Parathyroid adenoma (tissue), 2 donors: Measurements from ENCODE around the gene ENDOG.

Source experiments
- H2AFZ ChIP-seq: fragments of 300-600 bp; sonication (generic); one replicate; pipeline ENCODE4 v1.7.0; 2017; ENCODE audit warnings: antibody characterized with exemption, mild to moderate bottlenecking
- H3K27ac ChIP-seq: fragments of 300-600 bp; sonication (generic); one replicate; pipeline ENCODE4 v1.7.0; 2017
- H3K27me3 ChIP-seq: fragments of 300-600 bp; sonication (generic); one replicate; pipeline ENCODE4 v1.7.0; 2017; ENCODE audit warnings: low read length; ENCODE audit not compliant: control insufficient read depth, insufficient read depth
- H3K36me3 ChIP-seq: fragments of 300-600 bp; sonication (generic); one replicate; pipeline ENCODE4 v1.7.0; 2017; ENCODE audit warnings: low read length; ENCODE audit not compliant: control insufficient read depth, insufficient read depth
- H3K4me1 ChIP-seq: fragments of 300-600 bp; sonication (generic); one replicate; pipeline ENCODE4 v1.7.0; 2017; ENCODE audit warnings: control low read depth
- H3K4me2 ChIP-seq: fragments of 300-600 bp; sonication (generic); one replicate; pipeline ENCODE4 v1.7.0; 2017; ENCODE audit warnings: low read length
- H3K4me3 ChIP-seq: fragments of 300-600 bp; sonication (generic); one replicate; pipeline ENCODE4 v1.7.0; 2017; ENCODE audit warnings: low read depth, low read length
- H3K79me2 ChIP-seq: fragments of 300-600 bp; sonication (generic); one replicate; pipeline ENCODE4 v1.7.0; 2017; ENCODE audit warnings: control low read depth
- H3K9ac ChIP-seq: fragments of 300-600 bp; sonication (generic); one replicate; pipeline ENCODE4 v1.7.0; 2017; ENCODE audit warnings: mild to moderate bottlenecking
- H3K9me3 ChIP-seq: fragments of 300-600 bp; sonication (generic); one replicate; pipeline ENCODE4 v1.7.0; 2017; ENCODE audit warnings: low read length; ENCODE audit not compliant: control insufficient read depth
- TF ChIP-seq, protein P1 (sequence below): fragments of 300-600 bp; sonication (generic); IDR thresholded peaks from one replicate; pipeline ENCODE4 v1.7.0; 2017; ENCODE audit warnings: antibody characterized with exemption, mild to moderate bottlenecking
- donor health status: primary hyperparathyroidism.

Gene ENDOG

GRCh38 chr9:128833696-128834095 lies 15.4 kb downstream of the ENDOG start:
- H3K9ac ChIP-seq: no peak overlapping the region
- H3K4me2 ChIP-seq: no peak overlapping the region
- H3K27me3 ChIP-seq: no peaks in the 10 kb centered on the region
- TF ChIP-seq, protein P1, sequence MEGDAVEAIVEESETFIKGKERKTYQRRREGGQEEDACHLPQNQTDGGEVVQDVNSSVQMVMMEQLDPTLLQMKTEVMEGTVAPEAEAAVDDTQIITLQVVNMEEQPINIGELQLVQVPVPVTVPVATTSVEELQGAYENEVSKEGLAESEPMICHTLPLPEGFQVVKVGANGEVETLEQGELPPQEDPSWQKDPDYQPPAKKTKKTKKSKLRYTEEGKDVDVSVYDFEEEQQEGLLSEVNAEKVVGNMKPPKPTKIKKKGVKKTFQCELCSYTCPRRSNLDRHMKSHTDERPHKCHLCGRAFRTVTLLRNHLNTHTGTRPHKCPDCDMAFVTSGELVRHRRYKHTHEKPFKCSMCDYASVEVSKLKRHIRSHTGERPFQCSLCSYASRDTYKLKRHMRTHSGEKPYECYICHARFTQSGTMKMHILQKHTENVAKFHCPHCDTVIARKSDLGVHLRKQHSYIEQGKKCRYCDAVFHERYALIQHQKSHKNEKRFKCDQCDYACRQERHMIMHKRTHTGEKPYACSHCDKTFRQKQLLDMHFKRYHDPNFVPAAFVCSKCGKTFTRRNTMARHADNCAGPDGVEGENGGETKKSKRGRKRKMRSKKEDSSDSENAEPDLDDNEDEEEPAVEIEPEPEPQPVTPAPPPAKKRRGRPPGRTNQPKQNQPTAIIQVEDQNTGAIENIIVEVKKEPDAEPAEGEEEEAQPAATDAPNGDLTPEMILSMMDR: no peak
- H3K9me3 ChIP-seq: no peaks in the 10 kb centered on the region
- no peaks in the 10 kb centered on the region for H3K79me2 ChIP-seq
- no peaks in the 10 kb centered on the region for H3K36me3 ChIP-seq
- no peak overlapping the region for H3K4me3 ChIP-seq
- H2AFZ ChIP-seq: no peak overlapping the region
- no peak overlapping the region for H3K27ac ChIP-seq
- H3K4me1 ChIP-seq: no peaks in the 10 kb centered on the region

- no peak overlapping the region for H3K4me3 ChIP-seq
- no peaks in the 10 kb centered on the region for H3K36me3 ChIP-seq
- H3K9ac ChIP-seq: no peak overlapping the region
- no peak overlapping the region for H3K27ac ChIP-seq
- H2AFZ ChIP-seq: no peak overlapping the region
- H3K27me3 ChIP-seq: no peaks in the 10 kb centered on the region
- no peaks in the 10 kb centered on the region for H3K9me3 ChIP-seq
- TF ChIP-seq, protein P1: no peak
- no peak overlapping the region for H3K4me2 ChIP-seq
- no peaks in the 10 kb centered on the region for H3K4me1 ChIP-seq
- H3K79me2 ChIP-seq: no peaks in the 10 kb centered on the region
Observed at GRCh38 chr9:128835246-128836210, 17.2 kb downstream of the ENDOG start.

DNA sequence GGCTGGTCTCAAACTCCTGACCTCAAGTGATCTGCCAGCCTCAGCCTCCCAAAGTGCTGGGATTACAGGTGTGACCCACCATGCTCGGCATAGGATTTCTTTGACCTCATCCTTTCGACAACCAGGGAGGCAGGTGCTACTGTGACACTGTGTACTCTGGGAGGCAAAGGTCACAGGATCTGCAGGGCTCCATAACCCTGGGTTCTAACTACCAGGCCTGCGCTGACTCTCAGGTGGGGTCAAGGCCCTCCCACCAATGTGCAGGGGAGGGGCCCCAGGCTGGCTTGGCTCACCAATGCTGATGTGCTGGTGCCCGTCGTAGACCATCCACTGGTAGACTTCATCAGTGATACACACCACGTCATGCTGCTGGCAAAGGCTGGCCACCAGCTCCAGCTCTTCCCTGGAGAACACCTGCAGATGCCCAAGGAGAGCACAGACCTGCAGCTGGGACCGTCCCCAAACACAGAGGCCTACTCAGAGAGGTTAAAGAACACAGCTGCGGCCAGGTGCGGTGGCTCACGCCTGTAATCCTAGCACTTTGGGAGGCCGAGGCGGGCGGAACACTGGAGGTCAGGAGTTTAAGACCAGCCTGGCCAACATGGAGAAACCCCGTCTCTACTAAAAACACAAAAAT lies 18.3 kb downstream of the ENDOG start:
- H3K27me3 ChIP-seq: no peaks in the 10 kb centered on the region
- H3K4me2 ChIP-seq: no peak overlapping the region
- no peak overlapping the region for H2AFZ ChIP-seq
- H3K9ac ChIP-seq: no peak overlapping the region
- H3K79me2 ChIP-seq: no peaks in the 10 kb centered on the region
- H3K27ac ChIP-seq: no peak overlapping the region
- TF ChIP-seq, protein P1: no peak
- no peak overlapping the region for H3K4me3 ChIP-seq
- no peaks in the 10 kb centered on the region for H3K36me3 ChIP-seq
- no peaks in the 10 kb centered on the region for H3K9me3 ChIP-seq
- no peaks in the 10 kb centered on the region for H3K4me1 ChIP-seq

GRCh38 chr9:128838338-128838737 lies 20.0 kb downstream of the ENDOG start:
- H3K27ac ChIP-seq: no peak overlapping the region
- H3K9ac ChIP-seq: no peak overlapping the region
- H2AFZ ChIP-seq: no peak overlapping the region
- no peak overlapping the region for H3K4me3 ChIP-seq
- H3K79me2 ChIP-seq: no peaks in the 10 kb centered on the region
- H3K4me2 ChIP-seq: no peak overlapping the region
- no peaks in the 10 kb centered on the region for H3K4me1 ChIP-seq
- no peaks in the 10 kb centered on the region for H3K27me3 ChIP-seq
- H3K36me3 ChIP-seq: no peaks in the 10 kb centered on the region
- no peaks in the 10 kb centered on the region for H3K9me3 ChIP-seq
- TF ChIP-seq, protein P1: no peak
